Subcutaneous adipose tissue (tissue), 4 donors: Measurements from ENCODE around the gene PLCH2. TPM values are rescaled to one million over a fixed set of nuclear protein-coding genes. Genes with fewer than 3 reads are reported as not detected.

Experiments
- total RNA-seq, 4 donors: library from RNA; depleted of rRNA; stranded (reverse); fragments of >200 nt; gene quantifications; one replicate each; pipeline ENCODE4 v1.1.0, GENCODE V29; 2016
- TF ChIP-seq, protein P1 (sequence below): fragments of 450-650 bp; IDR thresholded peaks from one replicate; pipeline ENCODE4 v1.5.1; 2016; ENCODE audit warnings: low read depth, mild to moderate bottlenecking, control low read depth, antibody characterized with exemption, moderate library complexity

PLCH2 gene
- total RNA-seq, 4 donors from 2014 or later: 0.22 to 0.68 TPM; not detected in 2

DNA sequence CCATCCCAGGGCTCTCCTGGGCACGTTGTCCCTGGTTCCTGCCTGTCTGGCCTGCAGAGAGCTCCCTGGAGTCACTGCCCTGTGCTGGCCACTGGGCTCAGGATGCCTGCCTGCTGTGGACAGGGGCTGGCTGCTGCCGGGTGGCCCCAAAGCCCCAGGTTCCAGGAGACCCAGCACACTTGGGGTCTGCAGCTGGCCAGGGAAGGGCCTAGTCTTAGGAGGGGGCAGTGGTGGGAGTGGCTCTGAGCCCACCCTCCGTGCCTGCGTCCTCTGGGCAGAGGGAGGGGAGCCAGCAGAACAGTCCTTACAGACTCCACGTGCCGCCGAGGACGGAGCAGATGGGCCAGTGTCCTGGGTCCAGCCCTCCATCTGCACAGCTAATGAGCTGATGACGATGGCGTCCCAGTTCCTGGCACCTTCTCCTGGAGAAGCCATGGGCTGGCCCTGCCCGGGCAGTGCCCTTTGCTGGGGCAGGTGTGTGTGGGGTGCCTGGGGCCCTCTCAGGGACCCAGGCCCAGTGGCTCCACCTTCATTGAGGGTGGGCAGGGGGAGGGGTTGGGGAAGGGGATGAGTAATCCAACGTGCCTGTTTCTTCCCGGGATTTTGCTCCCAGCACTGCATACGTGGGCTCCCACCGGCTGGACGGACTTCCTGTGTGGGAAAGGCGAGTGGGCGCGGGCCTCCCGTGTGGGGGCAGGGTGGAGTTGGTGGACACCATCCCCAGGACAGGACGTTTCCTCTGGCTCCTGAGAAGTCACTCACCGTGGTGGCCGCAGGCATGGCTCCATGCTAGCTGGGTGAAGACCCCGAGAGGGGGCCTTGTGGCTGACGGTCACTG, 6.8 kb upstream of the PLCH2 start:
- TF ChIP-seq, protein P1, sequence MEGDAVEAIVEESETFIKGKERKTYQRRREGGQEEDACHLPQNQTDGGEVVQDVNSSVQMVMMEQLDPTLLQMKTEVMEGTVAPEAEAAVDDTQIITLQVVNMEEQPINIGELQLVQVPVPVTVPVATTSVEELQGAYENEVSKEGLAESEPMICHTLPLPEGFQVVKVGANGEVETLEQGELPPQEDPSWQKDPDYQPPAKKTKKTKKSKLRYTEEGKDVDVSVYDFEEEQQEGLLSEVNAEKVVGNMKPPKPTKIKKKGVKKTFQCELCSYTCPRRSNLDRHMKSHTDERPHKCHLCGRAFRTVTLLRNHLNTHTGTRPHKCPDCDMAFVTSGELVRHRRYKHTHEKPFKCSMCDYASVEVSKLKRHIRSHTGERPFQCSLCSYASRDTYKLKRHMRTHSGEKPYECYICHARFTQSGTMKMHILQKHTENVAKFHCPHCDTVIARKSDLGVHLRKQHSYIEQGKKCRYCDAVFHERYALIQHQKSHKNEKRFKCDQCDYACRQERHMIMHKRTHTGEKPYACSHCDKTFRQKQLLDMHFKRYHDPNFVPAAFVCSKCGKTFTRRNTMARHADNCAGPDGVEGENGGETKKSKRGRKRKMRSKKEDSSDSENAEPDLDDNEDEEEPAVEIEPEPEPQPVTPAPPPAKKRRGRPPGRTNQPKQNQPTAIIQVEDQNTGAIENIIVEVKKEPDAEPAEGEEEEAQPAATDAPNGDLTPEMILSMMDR: no peak

- TF ChIP-seq, protein P1: no peak
Measured at GRCh38 chr1:2470290-2471158, 5.6 kb upstream of the PLCH2 start.

GRCh38 chr1:2471159-2471471, 5.0 kb upstream of the PLCH2 start:
- TF ChIP-seq, protein P1: no peak

GRCh38 chr1:2471587-2472001, 4.5 kb upstream of the PLCH2 start:
- TF ChIP-seq, protein P1: no peak

GRCh38 chr1:2472109-2472508, 4.0 kb upstream of the PLCH2 start:
- TF ChIP-seq, protein P1: no peak

DNA sequence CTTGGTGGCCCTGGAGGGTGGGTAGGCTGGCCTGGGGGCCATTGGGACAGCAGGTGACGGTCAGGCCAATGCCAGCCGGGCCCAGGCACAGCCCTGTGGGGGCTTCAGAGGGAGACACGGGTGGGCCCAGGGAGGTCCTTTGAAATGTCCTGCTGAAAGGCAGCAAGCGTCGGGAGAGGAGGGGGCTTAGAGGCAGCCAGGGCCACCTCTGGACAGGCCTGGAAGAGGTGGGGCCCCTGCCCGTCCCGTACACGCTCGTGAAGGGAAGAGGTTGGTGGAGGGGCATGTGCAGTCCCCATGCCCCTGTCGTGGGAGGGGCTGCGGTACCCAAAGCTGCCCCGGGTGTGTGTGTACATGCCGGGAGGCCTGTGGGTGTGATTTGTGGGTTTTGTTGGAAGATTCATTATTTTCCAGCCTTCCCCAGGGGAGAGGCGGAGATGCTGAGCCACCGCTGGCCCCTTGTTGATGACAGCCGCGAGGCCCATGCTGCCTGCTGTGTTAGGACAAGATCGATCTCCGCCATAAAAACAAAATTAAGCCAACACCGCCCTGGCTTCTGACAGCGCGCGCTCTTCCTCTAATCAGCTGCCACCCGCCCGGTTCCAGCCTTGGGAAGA, 3.4 kb upstream of the PLCH2 start:
- TF ChIP-seq, protein P1: no peak

DNA sequence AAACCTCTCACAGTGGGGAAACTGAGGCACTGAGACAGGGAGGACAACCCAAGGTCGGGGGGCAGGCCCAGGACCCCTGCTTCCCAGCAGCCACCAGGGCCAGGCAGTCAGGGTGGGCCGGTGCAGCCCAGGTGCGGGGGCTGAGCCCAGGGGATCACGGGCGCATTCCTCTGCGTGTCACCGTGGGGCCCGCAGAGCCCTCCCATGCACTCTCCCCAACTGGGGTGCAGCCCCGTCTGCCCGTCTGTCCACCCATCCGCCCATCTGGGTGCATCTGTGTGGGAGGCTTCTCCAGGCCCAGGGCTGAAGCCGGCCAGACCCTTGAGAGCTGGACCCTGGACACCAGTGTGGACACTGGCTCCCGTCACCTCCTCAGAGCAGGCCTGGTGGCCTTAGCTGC, 2.9 kb upstream of the PLCH2 start:
- TF ChIP-seq, protein P1: no peak
